Hindlimb muscle (tissue), 1 donor: ENCODE measurements around the gene CHD5. TPM values are rescaled to one million over a fixed set of nuclear protein-coding genes. Genes with fewer than 3 reads are reported as not detected.

Experiments
- DNase-seq: peaks from one replicate; pipeline ENCODE4 v3.0.0-alpha.2; 2013
- polyA plus RNA-seq: library from polyadenylated mRNA; unstranded; fragments of 120-200 nt; gene quantifications from one replicate; pipeline ENCODE4 v1.2.1, GENCODE V29; 2013; ENCODE audit not compliant: insufficient read length

The CHD5 gene
- polyA plus RNA-seq, 1 donor, result 0.35 TPM

GRCh38 chr1:6172549-6172948 is 7.6 kb downstream of the CHD5 start:
- DNase-seq, result no peak

- DNase-seq, result no peak
Observed at GRCh38 chr1:6171548-6172124, 8.5 kb downstream of the CHD5 start.

- DNase-seq, result no peak
Observed at GRCh38 chr1:6170742-6171201, 9.3 kb downstream of the CHD5 start.

GRCh38 chr1:6170116-6170741 is 9.9 kb downstream of the CHD5 start:
- DNase-seq, result no peak

GRCh38 chr1:6168947-6169586 is 11.1 kb downstream of the CHD5 start:
- no peak for DNase-seq

GRCh38 chr1:6167391-6168303 is 12.5 kb downstream of the CHD5 start:
- DNase-seq, result no peak

GRCh38 chr1:6166655-6167390 is 13.3 kb downstream of the CHD5 start:
- no peak for DNase-seq

- DNase-seq, result no peak
Observed at GRCh38 chr1:6166221-6166620, 13.9 kb downstream of the CHD5 start.

GRCh38 chr1:6165441-6165985 is 14.6 kb downstream of the CHD5 start:
- no peak for DNase-seq

- DNase-seq, result no peak
Observed at GRCh38 chr1:6165027-6165426, 15.1 kb downstream of the CHD5 start.

- DNase-seq, result no peak
Observed at GRCh38 chr1:6163973-6164617, 16.0 kb downstream of the CHD5 start.

GRCh38 chr1:6163191-6163972 is 16.7 kb downstream of the CHD5 start:
- DNase-seq, result no peak

- no peak for DNase-seq
Observed at GRCh38 chr1:6162773-6163172, 17.3 kb downstream of the CHD5 start.

GRCh38 chr1:6162341-6162740 is 17.8 kb downstream of the CHD5 start:
- DNase-seq, result no peak

- DNase-seq, result no peak
Observed at GRCh38 chr1:6158181-6158580, 21.9 kb downstream of the CHD5 start.

- no peak for DNase-seq
Observed at GRCh38 chr1:6157528-6158174, 22.5 kb downstream of the CHD5 start.

GRCh38 chr1:6157132-6157527 is 23.0 kb downstream of the CHD5 start:
- no peak for DNase-seq

GRCh38 chr1:6154525-6155319 is 25.4 kb downstream of the CHD5 start:
- DNase-seq, result no peak

- no peak for DNase-seq
Observed at GRCh38 chr1:6152882-6153281, 27.2 kb downstream of the CHD5 start.
